Measurements from ENCODE around the gene MISP.
"Not testable (repeated sequence)": the region's sequence is repeated elsewhere in the genome, so short reads cannot be mapped to it uniquely, and the experiment has no call there.

The MISP gene

GRCh38 chr19:741506-742131 lies 9.3 kb upstream of the MISP start:
- Histone ChIP-seq H3K4me1 (ENCODE audit: insufficient read depth, low read length) (no peaks in the 10 kb centered on the region), H3K36me3 (ENCODE audit: insufficient read depth, low read depth, low read length) (no peaks in the 10 kb centered on the region), H3K27ac (ENCODE audit: low read length) (no peak overlapping the region), H3K27me3 (ENCODE audit: insufficient read depth, low read length) (no peaks in the 10 kb centered on the region), H3K9me3 (ENCODE audit: insufficient read depth, low read depth, low read length) (no peaks in the 10 kb centered on the region), H3K4me3 (ENCODE audit: low read length) (no peak overlapping the region), H3K9ac (ENCODE audit: low read depth, low read length) (no peak overlapping the region)

GRCh38 chr19:742540-743075 lies 8.3 kb upstream of the MISP start:
- Histone ChIP-seq H3K9ac (ENCODE audit: low read depth, low read length) (no peak overlapping the region), H3K9me3 (ENCODE audit: insufficient read depth, low read depth, low read length) (peaks cover 2% of the 10 kb centered on the region; the same call in 1 of the 2 replicates), H3K4me3 (ENCODE audit: low read length) (no peak overlapping the region), H3K36me3 (ENCODE audit: insufficient read depth, low read depth, low read length) (no peaks in the 10 kb centered on the region), H3K27ac (ENCODE audit: low read length) (no peak overlapping the region), H3K4me1 (ENCODE audit: insufficient read depth, low read length) (no peaks in the 10 kb centered on the region), H3K27me3 (ENCODE audit: insufficient read depth, low read length) (no peaks in the 10 kb centered on the region)

GRCh38 chr19:743168-743687 lies 7.7 kb upstream of the MISP start:
- Histone ChIP-seq H3K27me3 (ENCODE audit: insufficient read depth, low read length) (no peaks in the 10 kb centered on the region), H3K9me3 (ENCODE audit: insufficient read depth, low read depth, low read length) (peaks cover 4% of the 10 kb centered on the region; the same call in 1 of the 2 replicates), H3K4me1 (ENCODE audit: insufficient read depth, low read length) (no peaks in the 10 kb centered on the region), H3K4me3 (ENCODE audit: low read length) (no peak overlapping the region), H3K9ac (ENCODE audit: low read depth, low read length) (no peak overlapping the region), H3K27ac (ENCODE audit: low read length) (no peak overlapping the region), H3K36me3 (ENCODE audit: insufficient read depth, low read depth, low read length) (no peaks in the 10 kb centered on the region)

DNA sequence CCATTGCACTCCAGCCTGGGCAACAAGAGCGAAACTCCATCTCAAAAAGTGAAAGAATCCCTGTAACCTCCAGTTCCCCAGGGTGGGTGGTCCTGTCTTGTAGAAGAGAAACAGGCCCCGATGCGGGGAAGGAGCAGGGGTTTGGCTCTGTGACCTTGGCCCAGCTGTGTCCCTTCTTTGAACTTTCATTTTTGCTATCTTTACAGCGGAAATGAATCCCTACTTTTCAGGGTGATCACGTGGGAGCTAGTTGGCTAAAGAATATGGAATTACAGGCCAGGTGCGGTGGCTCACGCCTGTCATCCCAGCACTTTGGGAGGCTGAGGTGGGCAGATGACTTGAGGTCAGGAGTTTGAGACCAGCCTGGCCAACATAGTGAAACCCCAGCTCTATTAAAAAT lies 5.8 kb upstream of the MISP start:
- not testable (repeated sequence) for H3K9ac ChIP-seq (ENCODE audit: low read depth, low read length); H3K4me3 ChIP-seq (ENCODE audit: low read length); H3K27me3 ChIP-seq (ENCODE audit: insufficient read depth, low read length); H3K27ac ChIP-seq (ENCODE audit: low read length); H3K4me1 ChIP-seq (ENCODE audit: insufficient read depth, low read length); H3K36me3 ChIP-seq (ENCODE audit: insufficient read depth, low read depth, low read length); H3K9me3 ChIP-seq (ENCODE audit: insufficient read depth, low read depth, low read length)

GRCh38 chr19:746208-746819 lies 4.6 kb upstream of the MISP start:
- Histone ChIP-seq H3K4me3 (ENCODE audit: low read length) (no peak overlapping the region), H3K9ac (ENCODE audit: low read depth, low read length) (no peak overlapping the region), H3K9me3 (ENCODE audit: insufficient read depth, low read depth, low read length) (peaks cover 4% of the 10 kb centered on the region; the same call in 1 of the 2 replicates), H3K36me3 (ENCODE audit: insufficient read depth, low read depth, low read length) (no peaks in the 10 kb centered on the region), H3K27me3 (ENCODE audit: insufficient read depth, low read length) (no peaks in the 10 kb centered on the region), H3K4me1 (ENCODE audit: insufficient read depth, low read length) (no peaks in the 10 kb centered on the region), H3K27ac (ENCODE audit: low read length) (no peak overlapping the region)

GRCh38 chr19:746956-747355 lies 4.0 kb upstream of the MISP start:
- H3K4me1 ChIP-seq (ENCODE audit: insufficient read depth, low read length): no peaks in the 10 kb centered on the region
- H3K27me3 ChIP-seq (ENCODE audit: insufficient read depth, low read length): no peaks in the 10 kb centered on the region
- H3K9ac ChIP-seq (ENCODE audit: low read depth, low read length): no peak overlapping the region
- H3K36me3 ChIP-seq (ENCODE audit: insufficient read depth, low read depth, low read length): no peaks in the 10 kb centered on the region
- no peak overlapping the region for H3K4me3 ChIP-seq (ENCODE audit: low read length)
- peaks cover 4% of the 10 kb centered on the region; the same call in 1 of the 2 replicates for H3K9me3 ChIP-seq (ENCODE audit: insufficient read depth, low read depth, low read length)
- H3K27ac ChIP-seq (ENCODE audit: low read length): no peak overlapping the region

DNA sequence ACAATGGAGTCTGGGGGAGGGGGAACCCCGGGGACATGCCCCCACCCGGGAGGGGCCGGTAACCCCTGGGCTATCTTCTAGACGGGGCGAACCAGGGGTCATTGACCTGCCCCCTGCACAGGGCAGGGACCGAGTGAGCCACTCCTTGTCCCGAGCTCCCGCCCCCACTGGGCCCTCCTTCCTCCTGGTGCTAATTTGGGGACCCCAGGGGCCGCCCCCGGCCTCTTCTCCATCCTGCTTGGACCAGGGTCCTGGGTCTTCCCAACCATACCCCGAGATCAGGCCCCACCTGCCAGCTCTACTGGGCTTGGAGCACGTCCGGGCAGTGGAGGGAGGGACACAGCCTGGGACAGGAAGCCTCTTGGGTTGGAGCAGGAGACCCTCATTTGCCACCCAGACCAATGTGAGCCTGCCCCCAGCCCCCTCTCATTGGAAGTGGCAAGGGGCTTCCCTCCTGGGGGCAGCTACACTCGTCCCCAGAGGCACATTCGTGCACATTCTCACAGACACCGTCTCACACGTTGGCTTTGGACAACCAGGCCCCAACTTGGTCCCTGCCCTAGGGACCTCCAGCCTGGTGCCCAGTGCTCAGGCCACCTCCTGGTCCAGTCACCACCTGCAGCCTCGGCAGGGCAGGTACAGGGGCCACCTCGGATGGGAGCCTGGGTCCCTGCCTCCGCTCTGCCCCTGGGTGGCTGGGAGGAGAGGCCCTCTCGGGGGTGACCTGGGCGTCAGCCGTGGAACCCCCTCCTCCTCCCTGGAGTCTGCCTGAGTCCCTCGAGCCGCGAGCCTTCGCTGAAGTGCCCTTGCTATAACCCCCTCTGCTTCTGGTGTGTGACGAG lies 3.3 kb upstream of the MISP start:
- Histone ChIP-seq H3K9ac (ENCODE audit: low read depth, low read length) (no peak overlapping the region), H3K27ac (ENCODE audit: low read length) (no peak overlapping the region), H3K9me3 (ENCODE audit: insufficient read depth, low read depth, low read length) (peaks cover 4% of the 10 kb centered on the region; the same call in 1 of the 2 replicates), H3K27me3 (ENCODE audit: insufficient read depth, low read length) (no peaks in the 10 kb centered on the region), H3K4me1 (ENCODE audit: insufficient read depth, low read length) (no peaks in the 10 kb centered on the region), H3K4me3 (ENCODE audit: low read length) (no peak overlapping the region), H3K36me3 (ENCODE audit: insufficient read depth, low read depth, low read length) (no peaks in the 10 kb centered on the region)

- Histone ChIP-seq H3K27me3 (ENCODE audit: insufficient read depth, low read length) (no peaks in the 10 kb centered on the region), H3K9ac (ENCODE audit: low read depth, low read length) (no peak overlapping the region), H3K36me3 (ENCODE audit: insufficient read depth, low read depth, low read length) (no peaks in the 10 kb centered on the region), H3K27ac (ENCODE audit: low read length) (no peak overlapping the region), H3K4me1 (ENCODE audit: insufficient read depth, low read length) (no peaks in the 10 kb centered on the region), H3K9me3 (ENCODE audit: insufficient read depth, low read depth, low read length) (peaks cover 4% of the 10 kb centered on the region; the same call in 1 of the 2 replicates), H3K4me3 (ENCODE audit: low read length) (no peak overlapping the region)
Observed at GRCh38 chr19:748274-748598, 2.7 kb upstream of the MISP start.

DNA sequence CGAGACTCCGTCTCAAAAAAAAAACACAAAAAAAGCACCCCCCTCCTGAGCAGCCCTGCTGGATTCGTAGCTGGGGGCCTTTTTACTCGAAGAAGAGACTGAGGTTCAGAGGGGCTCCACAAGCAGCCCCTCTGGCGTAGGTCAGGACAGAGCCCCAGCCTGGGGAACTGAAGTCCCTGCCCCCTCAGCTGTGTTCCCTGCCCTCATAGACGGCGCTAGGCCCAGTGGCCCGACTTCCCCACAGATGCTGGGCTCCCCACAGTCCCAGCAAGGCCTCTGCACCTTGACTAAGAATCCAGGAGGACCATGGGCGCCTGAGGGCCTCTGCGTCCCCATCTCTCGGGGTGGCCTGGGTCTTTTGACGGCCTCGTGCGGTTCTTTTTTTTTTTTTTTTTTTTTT lies 1.1 kb upstream of the MISP start:
- Histone ChIP-seq H3K36me3 (ENCODE audit: insufficient read depth, low read depth, low read length) (no peaks in the 10 kb centered on the region), H3K4me3 (ENCODE audit: low read length) (no peak overlapping the region), H3K27ac (ENCODE audit: low read length) (no peak overlapping the region), H3K27me3 (ENCODE audit: insufficient read depth, low read length) (no peaks in the 10 kb centered on the region), H3K9me3 (ENCODE audit: insufficient read depth, low read depth, low read length) (peaks cover 4% of the 10 kb centered on the region; the same call in 1 of the 2 replicates), H3K4me1 (ENCODE audit: insufficient read depth, low read length) (no peaks in the 10 kb centered on the region), H3K9ac (ENCODE audit: low read depth, low read length) (no peak overlapping the region)

- H3K27me3 ChIP-seq (ENCODE audit: insufficient read depth, low read length): no peaks in the 10 kb centered on the region
- H3K9ac ChIP-seq (ENCODE audit: low read depth, low read length): no peak overlapping the region
- H3K4me1 ChIP-seq (ENCODE audit: insufficient read depth, low read length): no peaks in the 10 kb centered on the region
- H3K27ac ChIP-seq (ENCODE audit: low read length): no peak overlapping the region
- H3K9me3 ChIP-seq (ENCODE audit: insufficient read depth, low read depth, low read length): peaks cover 7% of the 10 kb centered on the region; the same call in 1 of the 2 replicates
- H3K4me3 ChIP-seq (ENCODE audit: low read length): no peak overlapping the region
- no peaks in the 10 kb centered on the region for H3K36me3 ChIP-seq (ENCODE audit: insufficient read depth, low read depth, low read length)
Observed at GRCh38 chr19:751501-752341, 809 bp downstream of the MISP start.

Data from iPS-20b (cell line).